Lung (tissue), 12 donors: ENCODE data around the gene COL1A2. TPM values are rescaled to one million over a fixed set of nuclear protein-coding genes. Genes with fewer than 3 reads are reported as not detected.

ENCODE experiments used
- ATAC-seq: fragments of 200-7000 bp; cut with Tn5 transposase; one replicate; pipeline ENCODE4 v1.9.1; 2020; ENCODE audit warnings: moderate number of reproducible peaks; ENCODE audit not compliant: insufficient read depth, low FRiP score
- DNase-seq, 3 donors: peaks; one replicate each; pipeline ENCODE4 v3.0.0-alpha.2; 2013 to 2017
- H3K27ac ChIP-seq, 2 donors: one replicate each; pipeline ENCODE4 v1.5.1; 2013; ENCODE audit warnings: mild to moderate bottlenecking in 2 of 2, moderate library complexity in 2 of 2, control low read depth in 1 of 2, inconsistent platforms in 1 of 2, low read depth in 1 of 2, low read length in 1 of 2
- H3K27me3 ChIP-seq, 3 donors: one replicate each; pipeline ENCODE4 v1.5.1; 2013; ENCODE audit warnings: low read length in 2 of 3; ENCODE audit not compliant: control insufficient read depth in 3 of 3, insufficient read depth in 3 of 3
- H3K36me3 ChIP-seq, 4 donors: one replicate each; pipeline ENCODE4 v1.5.1; 2013; ENCODE audit warnings: low read length in 4 of 4, mild to moderate bottlenecking in 1 of 4, moderate library complexity in 1 of 4; ENCODE audit not compliant: control insufficient read depth in 4 of 4, insufficient read depth in 4 of 4
- H3K4me1 ChIP-seq, 5 donors: one replicate each; pipeline ENCODE4 v1.5.1; 2013; ENCODE audit warnings: low read length in 5 of 5, mild to moderate bottlenecking in 2 of 5, moderate library complexity in 1 of 5; ENCODE audit not compliant: control insufficient read depth in 5 of 5, insufficient read depth in 5 of 5
- H3K4me3 ChIP-seq: one replicate; pipeline ENCODE4 v1.5.1; 2013; ENCODE audit warnings: mild to moderate bottlenecking, control low read depth, moderate library complexity
- H3K9ac ChIP-seq, 2 donors: one replicate each; pipeline ENCODE4 v1.5.1; 2013; ENCODE audit warnings: low read length in 2 of 2, control low read depth in 1 of 2; ENCODE audit not compliant: insufficient read depth in 1 of 2
- H3K9me3 ChIP-seq, 4 donors: one replicate each; pipeline ENCODE4 v1.5.1; 2013; ENCODE audit warnings: low read length in 3 of 4, mild to moderate bottlenecking in 1 of 4, moderate library complexity in 1 of 4; ENCODE audit not compliant: control insufficient read depth in 4 of 4, insufficient read depth in 3 of 4
- CTCF ChIP-seq: IDR thresholded peaks from 2 replicates; pipeline ENCODE4 v1.5.1; 2012; ENCODE audit warnings: mild to moderate bottlenecking; ENCODE audit errors: control extremely low read depth, extremely low read depth
- WGBS, 2 donors: extraction: QIAGEN DNeasy Blood & Tissue Kit; methylation state at CpG; one replicate each; pipeline ENCODE4 v1.1.7; 2013; 5-methylcytosine and 5-hydroxymethylcytosine counted together
- polyA plus RNA-seq, 2 donors: library from polyadenylated mRNA; stranded (reverse); fragments of 200-250 nt; gene quantifications; one replicate each; pipeline ENCODE4 v1.2.1, GENCODE V29; 2013
- total RNA-seq, 2 donors: library from RNA; depleted of rRNA in 1 of 2; stranded (reverse); fragments of >200 nt in 1 of 2; gene quantifications; one replicate each; pipeline ENCODE4 v1.2.1, GENCODE V29; 2014 to 2021
- donor health status: control.
- donor health status: control.
- donor health status: Bipolar disorder and iron deficiency.
- donor health status: healthy.
- donor health status: DM: yes; HTN: yes; CAD: no.

Gene COL1A2
- total and polyA plus RNA-seq, 4 donors = 66.3 to 1,768 (median 336) TPM

DNA sequence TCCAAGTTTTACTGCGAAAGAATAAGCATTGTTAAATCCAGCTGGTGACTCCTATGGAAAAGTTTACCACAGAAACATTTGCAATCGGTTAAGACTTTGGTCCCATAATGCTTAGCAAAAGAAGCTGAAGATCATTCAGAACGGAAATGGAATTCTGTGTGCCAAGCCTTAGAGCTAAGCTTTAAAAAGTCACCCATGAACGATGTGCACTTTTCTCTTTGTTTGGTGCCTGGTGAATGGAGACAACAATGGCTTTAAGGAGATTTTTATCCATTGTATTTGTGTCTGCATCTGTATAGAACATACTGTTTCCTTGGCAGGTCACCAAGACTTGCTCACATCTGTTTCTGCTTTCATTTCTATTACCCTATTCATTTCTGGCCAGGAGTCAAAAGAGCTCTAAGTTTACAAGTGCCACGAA, 26.3 kb upstream of the COL1A2 start:
- peak overlapping the region in 1 of 2 donors; percentile 82 for H3K9ac ChIP-seq
- H3K4me1 ChIP-seq = peaks cover 0 to 29% (median 9%) of the 10 kb centered on the region in 5 donors
- no peaks in the 10 kb centered on the region for H3K27me3 ChIP-seq
- 16 to 37% methylated on average over 5 of the region's 5 CpGs for WGBS, 2 donors
- H3K9me3 ChIP-seq = no peaks in the 10 kb centered on the region
- no peak for TF ChIP-seq CTCF
- no peak for ATAC-seq
- no peak overlapping the region for H3K27ac ChIP-seq
- H3K4me3 ChIP-seq = no peak overlapping the region
- no peaks in the 10 kb centered on the region for H3K36me3 ChIP-seq
- peak; percentile 72 to 96 (median 95) for DNase-seq

DNA sequence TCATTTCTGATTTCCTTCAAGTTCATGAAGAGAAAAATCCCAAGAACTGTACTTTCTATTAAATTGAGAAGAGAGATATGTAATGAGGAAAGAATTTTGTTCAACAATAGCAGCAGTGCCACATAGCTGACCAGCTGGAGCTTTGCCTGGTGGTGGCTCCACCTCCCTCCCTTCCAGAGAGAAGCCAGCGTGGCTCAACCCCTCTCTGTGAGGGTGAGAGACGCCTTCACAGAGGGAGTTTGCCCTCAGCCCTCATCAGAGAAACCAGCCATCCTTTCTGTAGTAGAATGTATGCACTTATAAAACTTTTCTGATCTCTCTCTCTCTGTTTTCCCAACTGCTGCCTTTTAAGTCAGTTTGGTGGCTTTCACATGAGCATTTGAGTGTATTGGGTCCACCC, 20.5 kb upstream of the COL1A2 start:
- WGBS, 2 donors = 24 to 57% methylated on average over 2 of the region's 2 CpGs
- Histone ChIP-seq H3K36me3 (no peaks in the 10 kb centered on the region), H3K27me3 (no peaks in the 10 kb centered on the region), H3K4me3 (no peak overlapping the region), H3K9me3 (no peaks in the 10 kb centered on the region), H3K4me1 (peaks cover 0 to 51% (median 6%) of the 10 kb centered on the region in 5 donors), H3K9ac (peak overlapping the region in 1 of 2 donors; percentile 88), H3K27ac (peak overlapping the region; percentile 70 to 82)
- ATAC-seq (no peak), DNase-seq (peak; percentile 90 to 96 (median 95))
- no peak for TF ChIP-seq CTCF

- no peak overlapping the region for H3K4me3 ChIP-seq
- ATAC-seq (peak; percentile 70), DNase-seq (peak; percentile 90 to 99 (median 98))
- peaks cover 0 to 44% (median 6%) of the 10 kb centered on the region in 5 donors for H3K4me1 ChIP-seq
- 49 to 74% methylated on average over 5 of the region's 5 CpGs for WGBS, 2 donors
- TF ChIP-seq CTCF = no peak
- H3K9me3 ChIP-seq = no peaks in the 10 kb centered on the region
- H3K27me3 ChIP-seq = no peaks in the 10 kb centered on the region
- no peaks in the 10 kb centered on the region for H3K36me3 ChIP-seq
- H3K9ac ChIP-seq = peak overlapping the region in 1 of 2 donors; percentile 88
- H3K27ac ChIP-seq = peak overlapping the region in 1 of 2 donors; percentile 82
Observed at GRCh38 chr7:94374721-94375566, 19.8 kb upstream of the COL1A2 start.
